Natural killer cell (primary cell): ENCODE measurements around the gene EGFL8. TPM values are rescaled to one million over a fixed set of nuclear protein-coding genes. Genes with fewer than 3 reads are reported as not detected.

Source experiments
- ATAC-seq, 3 donors: fragments of 150-1000 bp in 2 of 3; fragments of 200-7000 bp in 1 of 3; cut with Tn5 transposase; 1 replicate in 1 of 3; 2 replicates in 2 of 3; pipeline ENCODE4 v1.10.0; 2021; ENCODE audit warnings: mild to moderate bottlenecking in 2 of 3, moderate library complexity in 2 of 3
- DNase-seq, 2 donors: peaks; one replicate each; pipeline versions ENCODE4 v3.0.0 to v3.0.0-alpha.2; 2013 to 2021; ENCODE audit warnings: mixed read lengths in 1 of 2
- H3K27ac ChIP-seq: one replicate; pipeline ENCODE4 v1.5.1; 2013; ENCODE audit warnings: mild to moderate bottlenecking, low read length
- H3K27me3 ChIP-seq: one replicate; pipeline ENCODE4 v1.6.1; 2013; ENCODE audit warnings: low read length; ENCODE audit not compliant: control insufficient read depth, insufficient read depth
- H3K36me3 ChIP-seq: one replicate; pipeline ENCODE4 v1.6.1; 2013; ENCODE audit warnings: low read length; ENCODE audit not compliant: control insufficient read depth, insufficient read depth
- H3K4me1 ChIP-seq: one replicate; pipeline ENCODE4 v1.6.1; 2013; ENCODE audit warnings: low read length; ENCODE audit not compliant: control insufficient read depth, insufficient read depth
- H3K4me3 ChIP-seq: one replicate; pipeline ENCODE4 v1.5.1; 2013; ENCODE audit warnings: low read length
- H3K9me3 ChIP-seq: one replicate; pipeline ENCODE4 v1.6.1; 2013; ENCODE audit warnings: low read length; ENCODE audit not compliant: control insufficient read depth, insufficient read depth
- H3K27ac Mint-ChIP-seq, 2 donors: one replicate each; pipeline ENCODE4 v1.8.0; 2022; ENCODE audit warnings: mild to moderate bottlenecking in 2 of 2, mixed read lengths in 2 of 2, moderate library complexity in 1 of 2
- H3K27me3 Mint-ChIP-seq, 2 donors: one replicate each; pipeline ENCODE4 v1.8.0; 2022; ENCODE audit warnings: low read depth in 2 of 2, mixed read lengths in 2 of 2
- H3K36me3 Mint-ChIP-seq: one replicate; pipeline ENCODE4 v1.8.0; 2022; ENCODE audit warnings: mixed read lengths
- H3K4me1 Mint-ChIP-seq, 2 donors: one replicate each; pipeline ENCODE4 v1.8.0; 2022; ENCODE audit warnings: mixed read lengths in 2 of 2
- H3K4me3 Mint-ChIP-seq: one replicate; pipeline ENCODE4 v1.8.0; 2022; ENCODE audit warnings: mild to moderate bottlenecking, moderate library complexity, mixed read lengths
- H3K9me3 Mint-ChIP-seq, 2 donors: one replicate each; pipeline ENCODE4 v1.8.0; 2022; ENCODE audit warnings: mixed read lengths in 2 of 2
- CTCF ChIP-seq: fragments of 200-600 bp; IDR thresholded peaks from one replicate; pipeline ENCODE4 v1.8.0; 2022; ENCODE audit warnings: antibody characterized with exemption
- WGBS: methylation state at CpG from one replicate; pipeline ENCODE4 v1.1.7; 2013; ENCODE audit warnings: missing lambda C conversion rate; ENCODE audit not compliant: insufficient coverage; 5-methylcytosine and 5-hydroxymethylcytosine counted together
- intact Hi-C: fragments of 100-400 bp; cut with micrococcal nuclease; formaldehyde crosslinking; loops from one replicate; pipeline ENCODE4 v1.14.2; 2022
- total RNA-seq, 4 donors: library from RNA; stranded (reverse); fragments of 120-200 nt in 1 of 4; gene quantifications; one replicate each; pipeline versions ENCODE4 v1.2.3 to v1.2.4, GENCODE V29; 2013 to 2022

The EGFL8 gene
- total RNA-seq, 3 donors from 2014 or later (not counting 1 experiment from before 2014, with no cell fraction given) = 18.2 to 22.9 (median 20.1) TPM

GRCh38 chr6:32158052-32158451, 6.3 kb upstream of the EGFL8 start:
- H3K36me3 ChIP-seq = peaks cover 9% of the 10 kb centered on the region

DNA sequence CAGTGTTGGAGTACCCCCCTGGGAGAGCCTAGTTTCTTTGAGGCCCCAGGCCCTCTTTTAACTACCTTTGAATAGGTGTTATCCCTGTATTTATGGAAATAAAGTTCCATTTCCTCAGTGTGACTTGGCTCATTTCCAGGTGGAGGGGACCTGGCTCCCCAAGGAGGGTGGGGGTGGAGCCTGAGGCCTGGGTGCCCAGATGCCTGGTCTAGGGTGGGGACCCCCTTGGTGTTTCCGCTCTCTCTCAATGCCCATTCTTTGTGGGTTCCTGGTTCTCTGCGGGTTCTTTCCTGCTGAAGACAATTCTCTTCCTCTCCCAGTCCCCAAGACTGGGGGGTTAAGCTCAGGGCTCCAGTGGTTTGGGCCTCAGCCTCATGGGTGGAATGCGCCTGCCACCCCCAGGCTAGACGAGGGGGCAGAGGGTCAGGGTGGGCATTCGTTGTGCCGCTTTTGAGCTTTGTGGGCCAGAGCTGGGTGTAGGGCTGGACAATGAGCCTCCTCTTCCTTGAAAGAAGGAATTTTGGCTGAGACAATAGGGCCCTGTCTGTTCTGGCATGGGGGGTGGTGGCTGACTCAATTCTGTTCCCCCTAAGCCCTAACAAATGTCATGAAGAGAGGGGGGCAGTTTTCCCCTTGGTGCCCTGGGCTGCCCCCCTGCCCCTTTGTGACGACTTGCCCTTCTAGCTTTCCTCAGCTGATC, 686 bp upstream of the EGFL8 start:
- H3K4me3 ChIP-seq = no peak overlapping the region
- no peaks in the 10 kb centered on the region for H3K27me3 ChIP-seq
- H3K4me1 ChIP-seq = no peaks in the 10 kb centered on the region
- Mint-ChIP-seq H3K36me3 (no peaks in the 10 kb centered on the region), H3K4me3 (no peak overlapping the region), H3K27me3 (no peaks in the 10 kb centered on the region), H3K27ac (no peak overlapping the region), H3K4me1 (no peaks in the 10 kb centered on the region), H3K9me3 (no peaks in the 10 kb centered on the region)
- no peak overlapping the region for H3K27ac ChIP-seq
- 98% methylated on average over 7 of the region's 7 CpGs for WGBS
- DNase-seq = no peak
- H3K36me3 ChIP-seq = peaks cover 7% of the 10 kb centered on the region
- no peak for ATAC-seq
- TF ChIP-seq CTCF = no peak
- intact Hi-C loops = no loop called here
- no peaks in the 10 kb centered on the region for H3K9me3 ChIP-seq

More at GRCh38 chr6:32158052-32158451, 6.3 kb upstream of the EGFL8 start:
- Mint-ChIP-seq H3K27me3 (no peaks in the 10 kb centered on the region), H3K27ac (no peak overlapping the region), H3K4me1 (peaks cover 25 to 26% of the 10 kb centered on the region in 2 donors), H3K9me3 (no peaks in the 10 kb centered on the region), H3K36me3 (peaks cover 6% of the 10 kb centered on the region), H3K4me3 (no peak overlapping the region)
- ATAC-seq (no peak), DNase-seq (no peak)
- Histone ChIP-seq H3K27ac (no peak overlapping the region), H3K4me1 (peaks cover 28% of the 10 kb centered on the region), H3K4me3 (no peak overlapping the region), H3K9me3 (no peaks in the 10 kb centered on the region), H3K27me3 (no peaks in the 10 kb centered on the region)
- TF ChIP-seq CTCF = no peak
- intact Hi-C loops = no loop called here

DNA sequence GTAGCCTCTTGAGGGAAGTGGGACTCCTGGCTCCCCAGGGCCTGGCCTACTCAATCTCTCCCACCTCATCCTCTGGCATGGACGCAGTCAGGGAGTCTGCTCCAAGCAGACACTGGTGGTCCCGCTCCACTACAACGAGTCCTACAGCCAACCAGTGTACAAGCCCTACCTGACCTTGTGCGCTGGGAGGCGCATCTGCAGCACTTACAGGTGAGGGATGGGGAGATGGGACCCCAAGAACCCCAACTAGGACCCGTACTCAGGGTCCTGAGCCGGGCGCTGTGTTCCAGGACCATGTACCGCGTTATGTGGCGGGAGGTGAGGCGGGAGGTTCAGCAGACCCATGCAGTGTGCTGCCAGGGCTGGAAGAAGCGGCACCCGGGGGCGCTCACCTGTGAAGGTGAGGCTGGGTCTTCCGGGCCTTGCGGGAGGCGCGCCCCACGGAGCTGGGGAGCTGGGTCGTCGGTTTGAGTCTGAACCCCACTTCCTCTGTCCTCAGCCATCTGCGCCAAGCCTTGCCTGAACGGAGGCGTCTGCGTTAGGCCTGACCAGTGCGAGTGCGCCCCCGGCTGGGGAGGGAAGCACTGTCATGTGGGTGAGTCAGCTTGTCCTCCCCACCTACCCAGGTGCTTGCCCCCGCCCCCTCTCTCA, 2.1 kb downstream of the EGFL8 start:
- WGBS = 95% methylated on average over 30 of the region's 30 CpGs
- Mint-ChIP-seq H3K27me3 (no peaks in the 10 kb centered on the region), H3K4me1 (peaks cover 0 to 4% of the 10 kb centered on the region in 2 donors), H3K36me3 (no peaks in the 10 kb centered on the region), H3K9me3 (no peaks in the 10 kb centered on the region), H3K4me3 (no peak overlapping the region), H3K27ac (no peak overlapping the region)
- Histone ChIP-seq H3K4me3 (no peak overlapping the region), H3K9me3 (no peaks in the 10 kb centered on the region), H3K36me3 (peaks cover 25% of the 10 kb centered on the region), H3K27me3 (no peaks in the 10 kb centered on the region), H3K27ac (no peak overlapping the region), H3K4me1 (no peaks in the 10 kb centered on the region)
- no peak for TF ChIP-seq CTCF
- DNase-seq = no peak
- intact Hi-C loops = no loop called here
- ATAC-seq = no peak
